RPMI8226 (cell line): ENCODE measurements around the gene CCL8.

Experiments used
- DNase-seq: peaks from one replicate; pipeline ENCODE4 v3.0.0-alpha.2; 2015

CCL8 gene

DNA sequence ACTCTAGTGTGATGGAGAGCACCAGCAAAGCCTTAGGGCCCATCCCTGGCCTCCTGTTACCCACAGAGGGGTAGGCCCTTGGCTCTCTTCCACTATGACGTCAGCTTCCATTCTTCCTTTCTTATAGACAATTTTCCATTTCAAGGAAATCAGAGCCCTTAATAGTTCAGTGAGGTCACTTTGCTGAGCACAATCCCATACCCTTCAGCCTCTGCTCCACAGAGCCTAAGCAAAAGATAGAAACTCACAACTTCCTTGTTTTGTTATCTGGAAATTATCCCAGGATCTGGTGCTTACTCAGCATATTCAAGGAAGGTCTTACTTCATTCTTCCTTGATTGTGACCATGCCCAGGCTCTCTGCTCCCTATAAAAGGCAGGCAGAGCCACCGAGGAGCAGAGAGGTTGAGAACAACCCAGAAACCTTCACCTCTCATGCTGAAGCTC, at the start of gene CCL8:
Gene CCL8, plus strand, starts transcription at position 397 of the 445 bp plus-strand sequence. CDS start 67 bp downstream, outside the sequence.
- DNase-seq = no peak

GRCh38 chr17:34269969-34270368, 49.3 kb upstream of the CCL8 start, which contains the start of gene CCL7:
TSS of gene CCL7 (plus strand) at chr17:34270221. CDS start at chr17:34270291, 70 bp downstream.
- no peak for DNase-seq

GRCh38 chr17:34275881-34276280, 43.4 kb upstream of the CCL8 start:
- no peak for DNase-seq

GRCh38 chr17:34276826-34277225, 42.4 kb upstream of the CCL8 start:
- DNase-seq = no peak

DNA sequence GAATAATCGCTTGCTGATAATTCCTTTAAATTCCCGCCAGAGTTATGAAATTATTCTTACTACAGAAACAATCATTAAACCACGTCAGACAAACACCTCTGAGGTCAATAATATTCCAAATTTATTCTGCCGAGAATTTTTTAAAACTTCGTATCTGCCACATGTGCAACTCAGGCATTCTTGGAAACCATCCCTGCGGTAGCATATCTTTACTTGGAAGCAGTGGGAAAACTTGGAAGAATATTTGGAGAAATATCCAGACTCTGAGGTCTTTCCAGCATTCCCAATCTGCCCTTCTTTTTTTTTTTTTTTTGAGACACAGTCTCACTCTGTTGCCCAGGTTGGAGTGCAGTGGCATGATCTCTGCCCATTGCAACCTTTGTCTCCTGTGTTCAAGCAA, 35.7 kb upstream of the CCL8 start:
- no peak for DNase-seq

DNA sequence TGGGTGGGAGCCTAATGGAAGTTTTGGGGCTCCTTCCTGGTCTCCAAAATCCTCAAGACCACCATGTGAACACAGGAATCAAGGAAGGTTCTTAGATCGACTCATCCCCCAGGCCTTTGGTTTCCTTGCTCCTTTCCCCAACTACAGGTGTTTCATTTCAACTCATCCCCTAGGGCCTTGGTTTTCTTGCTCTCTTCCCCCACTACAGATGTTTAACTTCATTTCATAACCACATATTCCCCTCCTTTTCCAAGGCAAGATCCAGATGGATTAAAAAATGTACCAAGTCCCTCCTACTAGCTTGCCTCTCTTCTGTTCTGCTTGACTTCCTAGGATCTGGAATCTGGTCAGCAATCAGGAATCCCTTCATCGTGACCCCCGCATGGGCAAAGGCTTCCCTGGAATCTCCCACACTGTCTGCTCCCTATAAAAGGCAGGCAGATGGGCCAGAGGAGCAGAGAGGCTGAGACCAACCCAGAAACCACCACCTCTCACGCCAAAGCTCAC, 33.9 kb upstream of the CCL8 start, which contains the start of gene CCL11:
Gene CCL11, plus strand, starts transcription at position 457 of the 507 bp plus-strand sequence. CDS start 67 bp downstream, outside the sequence.
- DNase-seq = no peak

DNA sequence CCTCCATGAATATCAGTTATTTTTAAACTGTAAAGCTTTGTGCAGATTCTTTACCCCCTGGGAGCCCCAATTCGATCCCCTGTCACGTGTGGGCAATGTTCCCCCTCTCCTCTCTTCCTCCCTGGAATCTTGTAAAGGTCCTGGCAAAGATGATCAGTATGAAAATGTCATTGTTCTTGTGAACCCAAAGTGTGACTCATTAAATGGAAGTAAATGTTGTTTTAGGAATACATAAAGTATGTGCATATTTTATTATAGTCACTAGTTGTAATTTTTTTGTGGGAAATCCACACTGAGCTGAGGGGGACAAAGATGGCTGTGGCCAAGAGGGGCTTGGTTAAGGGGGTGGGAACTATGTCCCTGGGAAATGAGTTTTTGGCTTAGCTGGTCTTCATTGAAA, 31.4 kb upstream of the CCL8 start:
- DNase-seq = no peak

DNA sequence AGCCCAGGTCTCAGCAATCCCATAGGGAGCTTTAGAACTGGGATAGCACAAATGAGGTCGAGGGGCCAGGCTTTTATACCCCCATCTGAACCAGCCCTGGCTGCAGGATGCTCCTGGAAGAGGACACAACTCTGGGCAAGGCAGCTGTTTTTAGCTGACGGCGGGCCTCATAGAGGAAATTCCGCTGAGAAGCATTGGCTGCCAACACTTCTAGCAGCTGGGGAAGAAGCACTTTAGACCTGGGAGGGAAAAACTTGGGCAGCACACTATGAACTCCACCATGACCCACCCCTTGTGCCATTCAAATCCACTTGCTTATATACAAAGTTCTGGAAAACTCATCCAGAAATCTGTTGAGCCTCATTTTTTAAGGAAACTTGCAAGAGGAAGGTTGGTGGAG, 28.6 kb upstream of the CCL8 start:
- DNase-seq = no peak

- no peak for DNase-seq
Observed at GRCh38 chr17:34291721-34292348, 27.4 kb upstream of the CCL8 start.

DNA sequence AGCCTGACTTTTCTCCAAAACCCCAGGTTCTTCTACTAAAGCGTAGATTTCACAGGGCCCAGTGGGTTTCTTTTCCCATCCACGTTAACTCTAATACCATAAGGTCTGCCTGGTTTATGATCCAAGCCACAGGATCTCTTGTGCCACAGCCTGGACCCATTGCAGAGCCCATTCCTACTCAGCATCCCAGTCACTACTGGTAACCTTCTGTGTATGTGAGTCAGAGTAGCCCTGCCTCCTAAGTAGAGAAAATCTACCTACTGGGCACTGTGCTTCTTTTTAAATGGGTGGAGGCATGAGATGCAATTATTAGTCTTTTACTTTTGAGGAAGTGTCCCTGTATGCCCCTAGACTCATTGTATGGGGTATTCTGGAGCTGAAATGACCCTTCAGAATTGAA, 20.2 kb upstream of the CCL8 start:
- DNase-seq = no peak

DNA sequence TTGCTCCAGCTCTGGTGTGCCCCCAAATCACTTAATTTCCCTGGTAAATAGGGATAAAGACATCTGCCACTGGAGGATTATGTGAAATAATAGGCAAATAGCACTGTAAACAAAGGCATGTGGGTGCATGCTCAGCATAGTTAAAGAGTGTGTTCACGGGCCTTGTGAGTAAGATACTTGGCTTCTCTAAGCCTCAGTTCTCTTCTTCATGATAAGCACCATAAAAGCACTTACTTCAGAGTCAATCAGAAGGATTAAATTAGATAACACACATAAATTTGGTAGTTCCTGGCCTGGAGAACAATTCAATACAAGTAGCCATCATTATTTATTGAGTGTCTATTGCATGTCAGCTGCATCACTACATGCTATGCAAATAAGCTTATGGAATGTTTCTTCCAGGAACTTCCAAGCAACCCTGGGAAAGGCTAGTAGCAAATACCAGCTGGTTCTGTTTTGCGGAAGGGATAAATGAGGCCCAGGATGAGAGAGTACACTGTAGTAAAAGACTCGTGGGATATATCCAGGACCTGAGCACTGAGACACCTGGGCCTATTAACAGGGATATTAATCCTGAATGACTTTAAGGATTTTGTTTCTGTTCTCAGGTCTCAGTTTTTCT, 19.2 kb upstream of the CCL8 start:
- no peak for DNase-seq

GRCh38 chr17:34300652-34301370, 18.4 kb upstream of the CCL8 start:
- peak; percentile 72 for DNase-seq

DNA sequence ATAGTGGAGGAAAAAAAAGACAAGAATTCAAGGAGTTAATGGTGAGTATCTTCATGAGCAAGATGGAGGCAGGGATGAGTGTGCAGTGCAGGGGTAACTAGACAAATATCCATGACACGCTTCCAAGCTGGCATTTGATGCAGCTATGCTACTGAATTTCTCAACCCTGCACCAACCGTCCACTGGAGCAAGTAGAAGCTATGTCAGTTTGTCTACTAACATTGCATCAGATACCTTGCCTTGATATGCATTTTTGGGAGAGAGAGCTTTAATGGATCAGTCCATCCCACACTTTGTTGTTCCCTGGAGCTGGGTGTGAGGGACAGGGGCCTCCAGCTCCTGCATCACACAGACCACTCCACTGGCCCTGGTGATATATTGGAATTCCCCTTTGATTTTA, 17.2 kb upstream of the CCL8 start:
- DNase-seq = no peak

DNA sequence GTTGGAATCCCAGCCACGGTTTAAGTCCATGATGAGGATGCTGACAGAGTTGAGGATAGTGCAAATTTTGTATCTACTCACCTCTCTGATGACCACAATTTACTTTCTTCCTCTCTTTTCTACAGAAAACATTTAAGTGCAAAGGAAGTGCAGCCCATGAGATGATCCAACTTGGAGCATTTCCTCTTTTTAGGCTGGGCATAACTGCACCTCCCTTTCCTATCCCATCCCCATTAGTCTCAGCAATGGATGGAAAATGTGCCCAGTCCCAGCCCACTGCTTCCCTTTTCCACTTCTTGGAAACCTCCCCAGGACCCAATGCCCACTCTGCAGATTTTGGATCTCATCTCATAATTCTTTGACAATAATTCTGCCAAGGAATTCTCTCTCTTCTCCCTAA, 16.6 kb upstream of the CCL8 start:
- DNase-seq = no peak

- no peak for DNase-seq
Observed at GRCh38 chr17:34303606-34304005, 15.6 kb upstream of the CCL8 start.

GRCh38 chr17:34305061-34305460, 14.2 kb upstream of the CCL8 start:
- no peak for DNase-seq

DNA sequence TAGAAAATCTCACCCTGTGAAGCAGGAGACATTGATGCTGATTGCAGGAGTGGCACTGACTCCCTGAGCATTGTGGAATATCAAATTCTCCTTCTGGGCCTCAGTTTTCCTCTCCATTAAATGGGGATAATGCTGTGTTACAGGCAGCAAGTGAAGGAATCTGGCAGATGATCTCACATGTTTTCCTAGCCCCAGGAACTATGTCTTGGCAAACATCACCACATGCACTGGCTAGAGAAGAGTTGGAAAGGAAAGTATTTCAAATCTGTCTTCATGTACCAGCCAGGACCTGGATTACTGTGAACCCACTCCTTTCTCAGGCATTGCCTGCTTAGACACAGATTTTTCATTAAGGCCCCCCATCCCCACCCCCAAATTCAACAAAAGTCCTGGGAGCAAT, 13.6 kb upstream of the CCL8 start:
- no peak for DNase-seq

DNA sequence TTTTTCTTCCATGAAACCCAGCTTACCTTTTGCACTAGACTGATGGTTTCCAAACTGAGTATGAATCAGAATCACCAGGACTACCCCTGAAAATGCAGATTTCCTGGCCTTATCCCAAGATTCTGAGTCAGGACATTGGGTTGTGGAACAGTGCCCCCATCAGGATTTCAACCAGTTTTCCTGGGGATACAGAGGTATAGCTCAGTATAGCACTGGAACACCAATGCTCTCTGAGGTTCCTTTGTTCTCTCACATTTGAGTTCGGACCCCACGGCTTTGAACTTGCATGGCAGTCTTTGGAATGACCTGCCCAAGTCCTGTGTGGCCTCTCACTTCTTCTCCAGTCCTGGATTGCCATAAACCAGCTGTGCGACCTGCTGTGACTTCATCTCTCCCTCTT, 12.8 kb upstream of the CCL8 start:
- DNase-seq = no peak

GRCh38 chr17:34307110-34307509, 12.1 kb upstream of the CCL8 start:
- DNase-seq = no peak

GRCh38 chr17:34308371-34308770, 10.9 kb upstream of the CCL8 start:
- no peak for DNase-seq

- no peak for DNase-seq
Observed at GRCh38 chr17:34311291-34311690, 7.9 kb upstream of the CCL8 start.

DNA sequence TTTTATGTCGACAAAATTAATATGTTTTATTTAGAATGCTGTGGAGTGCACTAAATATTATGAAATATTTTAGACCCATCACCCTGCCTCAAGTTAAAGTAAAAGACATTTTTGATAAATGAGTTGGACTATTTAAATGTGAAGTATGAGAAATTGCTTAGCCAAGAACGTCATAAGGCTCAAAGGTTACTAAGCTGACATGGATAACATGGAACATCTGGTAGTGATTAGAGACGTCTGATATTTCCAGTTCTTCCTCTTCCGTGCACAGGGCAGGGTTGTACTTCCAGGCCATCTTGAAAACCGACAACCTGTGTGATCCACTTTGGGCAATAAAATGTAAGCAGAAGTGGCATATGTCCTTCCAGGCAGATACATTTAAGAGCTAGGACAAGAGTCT, 7.2 kb upstream of the CCL8 start:
- no peak for DNase-seq

DNA sequence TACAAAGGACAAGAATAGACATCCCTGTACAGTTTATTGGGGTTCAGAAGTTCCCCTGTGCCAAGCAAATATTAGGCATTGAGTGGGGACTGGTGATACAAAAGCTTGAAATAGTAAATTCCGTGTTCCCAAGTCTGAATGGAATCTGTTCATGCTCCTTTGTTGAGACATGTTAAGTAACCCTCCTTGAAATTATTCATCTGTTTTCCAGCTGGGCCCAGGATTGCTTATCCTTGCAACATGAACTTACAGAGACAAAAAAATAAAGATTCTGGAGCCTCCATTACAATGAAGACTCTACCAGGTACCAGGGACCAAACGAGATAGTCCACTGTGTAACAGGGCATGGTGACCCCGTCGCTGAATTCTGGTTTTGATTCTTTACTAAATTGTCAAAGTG, 6.1 kb upstream of the CCL8 start:
- no peak for DNase-seq

- no peak for DNase-seq
Observed at GRCh38 chr17:34314279-34314678, 5.0 kb upstream of the CCL8 start.
